Bronchial epithelial cell (primary cell): ENCODE data around the gene MRPS5. TPM values are rescaled to one million over a fixed set of nuclear protein-coding genes. Genes with fewer than 3 reads are reported as not detected.

Source experiments
- DNase-seq: peaks from one replicate; pipeline ENCODE4 v3.0.0-alpha.2; 2010; ENCODE audit warnings: low read depth
- FAIRE-seq: peaks from 2 replicates; lab custom pipeline; 2011; peaks lifted over from hg19 to GRCh38; lab: Jason Lieb, UNC
- H3K27me3 ChIP-seq: 2 replicates; pipeline ENCODE4 v1.5.1; 2011; ENCODE audit warnings: low read length; ENCODE audit not compliant: control insufficient read depth, insufficient read depth
- H3K36me3 ChIP-seq: 2 replicates; pipeline ENCODE4 v1.5.1; 2011; ENCODE audit warnings: low read length; ENCODE audit not compliant: control insufficient read depth, insufficient read depth
- H3K4me3 ChIP-seq: 2 replicates; pipeline ENCODE4 v1.5.1; 2011; ENCODE audit warnings: mild to moderate bottlenecking, low read depth, low read length, control low read depth
- total RNA-seq: library from RNA; depleted of rRNA; stranded (reverse); fragments of >200 nt; gene quantifications from 2 replicates; pipeline ENCODE4 v1.2.1, GENCODE V29; 2014
- TF ChIP-seq, protein P1 (sequence below): IDR thresholded peaks from 2 replicates; pipeline ENCODE4 v1.5.1; 2011; ENCODE audit warnings: mild to moderate bottlenecking, moderate library complexity, low read length, control low read depth, inconsistent platforms; ENCODE audit not compliant: insufficient read depth, severe bottlenecking

MRPS5 gene
- total RNA-seq, 1 donor from 2014 or later = 59.8 TPM

DNA sequence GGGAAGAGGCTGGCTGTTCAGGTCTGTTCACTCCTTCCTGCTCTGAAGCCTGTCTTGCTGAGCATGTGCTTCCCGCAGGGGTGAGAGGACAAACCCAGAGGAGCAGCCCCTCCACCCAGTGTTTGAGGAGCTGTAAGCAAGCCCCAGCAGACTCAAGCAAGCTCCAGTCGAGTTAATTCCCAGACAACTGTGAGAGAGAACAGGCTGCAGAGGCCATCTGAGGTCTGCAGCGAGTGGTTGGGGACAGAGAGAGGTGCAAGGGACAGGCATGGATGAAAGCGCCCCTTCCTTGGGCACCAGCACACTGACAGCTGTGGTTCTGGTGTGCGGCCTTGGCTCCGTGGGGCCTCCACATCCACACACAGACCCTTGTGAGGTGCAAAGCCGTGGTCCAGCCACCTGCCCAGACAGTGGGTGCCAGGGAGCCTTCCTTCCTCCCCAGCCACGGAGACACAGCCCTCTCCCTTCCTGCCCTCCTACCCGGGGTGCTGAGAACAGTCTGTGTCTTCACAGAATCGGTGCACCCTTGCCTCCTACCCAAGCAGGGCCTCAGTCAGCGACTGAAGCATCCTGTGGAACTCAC lies 59.9 kb downstream of the MRPS5 start:
- no peak overlapping the region for H3K4me3 ChIP-seq
- TF ChIP-seq, protein P1, sequence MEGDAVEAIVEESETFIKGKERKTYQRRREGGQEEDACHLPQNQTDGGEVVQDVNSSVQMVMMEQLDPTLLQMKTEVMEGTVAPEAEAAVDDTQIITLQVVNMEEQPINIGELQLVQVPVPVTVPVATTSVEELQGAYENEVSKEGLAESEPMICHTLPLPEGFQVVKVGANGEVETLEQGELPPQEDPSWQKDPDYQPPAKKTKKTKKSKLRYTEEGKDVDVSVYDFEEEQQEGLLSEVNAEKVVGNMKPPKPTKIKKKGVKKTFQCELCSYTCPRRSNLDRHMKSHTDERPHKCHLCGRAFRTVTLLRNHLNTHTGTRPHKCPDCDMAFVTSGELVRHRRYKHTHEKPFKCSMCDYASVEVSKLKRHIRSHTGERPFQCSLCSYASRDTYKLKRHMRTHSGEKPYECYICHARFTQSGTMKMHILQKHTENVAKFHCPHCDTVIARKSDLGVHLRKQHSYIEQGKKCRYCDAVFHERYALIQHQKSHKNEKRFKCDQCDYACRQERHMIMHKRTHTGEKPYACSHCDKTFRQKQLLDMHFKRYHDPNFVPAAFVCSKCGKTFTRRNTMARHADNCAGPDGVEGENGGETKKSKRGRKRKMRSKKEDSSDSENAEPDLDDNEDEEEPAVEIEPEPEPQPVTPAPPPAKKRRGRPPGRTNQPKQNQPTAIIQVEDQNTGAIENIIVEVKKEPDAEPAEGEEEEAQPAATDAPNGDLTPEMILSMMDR = no peak
- FAIRE-seq (no peak), DNase-seq (no peak)
- H3K27me3 ChIP-seq = peaks cover 2% of the 10 kb centered on the region
- H3K36me3 ChIP-seq = no peaks in the 10 kb centered on the region

DNA sequence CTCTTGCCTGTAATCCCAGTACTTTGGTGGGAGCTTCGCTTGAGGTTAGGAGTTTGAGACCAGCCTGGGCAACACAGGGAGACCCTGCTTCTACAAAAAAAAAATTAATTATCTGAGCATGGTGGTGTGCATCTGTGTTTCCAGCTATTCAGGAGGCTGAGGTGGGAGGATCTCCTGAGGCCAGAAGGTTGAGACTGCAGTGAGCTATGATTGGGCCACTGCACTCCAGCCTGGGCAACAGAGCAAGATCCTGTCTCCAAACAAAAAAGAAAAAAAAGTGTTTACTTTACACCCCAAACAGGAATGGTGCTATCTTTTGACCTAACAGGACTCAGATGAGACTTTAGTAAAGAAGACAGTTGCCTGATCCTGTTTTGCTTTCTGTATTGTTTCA lies 60.5 kb downstream of the MRPS5 start:
- Histone ChIP-seq H3K4me3 (no peak overlapping the region), H3K36me3 (no peaks in the 10 kb centered on the region), H3K27me3 (peaks cover 2% of the 10 kb centered on the region)
- DNase-seq = no peak
- TF ChIP-seq, protein P1 = no peak
- FAIRE-seq = no peak

DNA sequence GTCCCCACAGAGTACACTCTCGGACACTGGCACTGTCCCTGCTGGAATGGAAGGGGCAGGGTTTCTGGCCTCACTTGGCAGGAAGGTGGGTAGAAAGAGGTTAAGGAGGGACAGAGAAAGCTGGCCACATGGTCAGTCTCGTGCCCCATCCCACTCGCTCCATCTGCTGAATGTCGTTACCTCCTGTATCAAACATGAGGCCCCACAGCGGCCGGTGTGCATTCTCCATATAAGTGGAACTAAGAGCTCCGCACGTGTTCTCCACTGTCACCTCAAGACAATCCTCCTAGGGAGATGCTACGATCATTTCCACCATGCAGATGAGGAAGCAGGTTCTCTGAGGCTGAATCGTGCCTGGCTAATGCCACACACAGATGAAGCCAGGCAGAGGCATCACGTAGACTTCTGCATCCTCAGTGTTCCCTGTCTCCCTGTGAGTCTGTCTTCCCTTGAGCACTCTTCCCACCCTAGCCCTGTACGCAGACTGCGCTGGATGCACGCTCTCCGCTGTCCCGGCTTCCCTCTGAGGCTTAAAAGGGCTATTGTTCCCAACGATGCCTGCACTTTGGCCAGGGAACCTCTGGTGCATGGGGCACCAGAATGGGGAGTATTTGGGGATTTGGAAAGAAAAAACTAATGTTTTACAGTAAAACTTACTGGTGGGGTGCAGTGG lies 61.0 kb downstream of the MRPS5 start:
- DNase-seq (no peak), FAIRE-seq (no peak)

DNA sequence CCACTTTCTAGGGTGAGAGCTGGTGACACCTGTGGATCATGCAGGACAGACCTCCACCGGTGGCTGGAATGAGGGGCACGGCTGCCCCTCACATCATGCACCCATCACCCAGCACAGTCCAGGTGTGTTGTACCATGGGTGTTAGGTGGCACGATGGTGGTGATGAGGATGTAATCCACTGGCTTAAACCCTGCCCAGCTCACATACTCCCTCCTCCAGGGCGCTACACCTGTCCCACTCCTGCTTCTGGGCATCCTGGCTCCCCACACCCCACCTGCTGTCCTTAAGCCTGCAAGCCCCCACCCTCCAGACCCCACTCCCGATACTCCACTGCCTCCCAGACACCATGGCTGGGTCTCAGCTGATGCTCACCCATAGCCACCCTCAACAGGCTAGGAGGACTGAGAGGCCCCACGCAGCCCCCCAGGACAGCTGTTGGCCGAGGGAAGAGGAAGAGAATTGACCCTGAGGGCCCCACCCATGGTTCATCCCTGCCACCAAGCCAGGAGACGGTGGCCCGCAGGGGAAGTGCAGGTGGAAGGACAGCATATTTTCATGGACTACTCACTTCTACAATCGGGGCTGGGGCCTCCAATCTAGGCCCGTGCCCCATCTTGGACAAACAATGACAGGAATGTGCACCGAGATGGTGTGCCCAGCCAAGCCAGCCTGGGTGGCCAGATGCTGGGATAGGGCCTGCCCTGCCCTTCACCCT lies 61.8 kb downstream of the MRPS5 start:
- Histone ChIP-seq H3K27me3 (peaks cover 2% of the 10 kb centered on the region), H3K36me3 (no peaks in the 10 kb centered on the region), H3K4me3 (no peak overlapping the region)
- TF ChIP-seq, protein P1 = no peak
- FAIRE-seq (no peak), DNase-seq (no peak)

More for the DNA sequence above, 61.0 kb downstream of the MRPS5 start:
- no peaks in the 10 kb centered on the region for H3K36me3 ChIP-seq
- no peak overlapping the region for H3K4me3 ChIP-seq
- peaks cover 2% of the 10 kb centered on the region for H3K27me3 ChIP-seq
- TF ChIP-seq, protein P1 = no peak

DNA sequence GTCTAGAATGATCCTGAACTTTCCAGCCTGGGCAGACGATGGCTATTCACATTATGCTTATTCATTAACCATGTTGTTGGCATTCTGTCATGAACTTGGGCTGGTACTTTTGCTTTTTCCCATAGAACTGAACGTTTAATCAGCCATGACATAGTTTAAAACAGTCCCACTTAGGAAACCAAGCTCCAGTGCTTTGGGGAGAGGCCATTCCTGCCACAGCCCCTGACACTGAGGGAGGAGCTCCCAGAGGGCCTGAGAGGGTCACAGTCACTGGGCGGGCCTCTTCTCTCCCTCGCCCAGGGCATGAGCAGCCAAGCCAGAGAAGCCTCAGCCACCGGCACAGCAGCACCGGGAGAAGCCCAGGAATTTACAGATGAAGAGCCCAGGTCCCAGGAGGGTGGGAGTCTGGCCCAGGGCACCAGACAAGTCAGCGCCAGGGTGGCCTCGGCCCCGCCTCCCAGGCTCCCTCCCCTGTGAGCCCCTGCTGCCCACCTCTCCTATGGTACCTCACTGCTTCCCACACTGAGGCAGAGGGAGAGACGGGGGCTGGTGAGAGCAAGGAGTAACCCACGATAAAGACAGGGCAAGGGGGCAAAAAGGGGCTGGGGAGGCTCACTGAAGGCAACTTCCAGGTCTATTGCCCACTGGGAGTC lies 62.5 kb downstream of the MRPS5 start:
- no peaks in the 10 kb centered on the region for H3K36me3 ChIP-seq
- TF ChIP-seq, protein P1 = no peak
- DNase-seq (no peak), FAIRE-seq (no peak)
- H3K27me3 ChIP-seq = peaks cover 2% of the 10 kb centered on the region
- no peak overlapping the region for H3K4me3 ChIP-seq
